GM13977 (cell line): ENCODE measurements around the gene OSCP1.

ENCODE experiments used
- DNase-seq: peaks from one replicate; pipeline ENCODE4 v3.0.0; 2012; ENCODE audit warnings: low spot score
- in situ Hi-C: fragments of 300-500 bp; cut with MboI; formaldehyde crosslinking; loops from one replicate; pipeline ENCODE4 v1.12.0; 2022; ENCODE audit warnings: low sequenced_read_pairs, low pct_unique_long_range_greater_than_20kb, mixed read lengths, inconsistent platforms; ENCODE audit not compliant: unreplicated experiment
- TF ChIP-seq, protein P1 (sequence below): IDR thresholded peaks from 2 replicates; pipeline ENCODE4 v1.5.1; 2012; ENCODE audit warnings: mild to moderate bottlenecking, control low read depth; ENCODE audit not compliant: insufficient read depth; ENCODE audit errors: extremely low read depth, missing control alignments

OSCP1 gene

DNA sequence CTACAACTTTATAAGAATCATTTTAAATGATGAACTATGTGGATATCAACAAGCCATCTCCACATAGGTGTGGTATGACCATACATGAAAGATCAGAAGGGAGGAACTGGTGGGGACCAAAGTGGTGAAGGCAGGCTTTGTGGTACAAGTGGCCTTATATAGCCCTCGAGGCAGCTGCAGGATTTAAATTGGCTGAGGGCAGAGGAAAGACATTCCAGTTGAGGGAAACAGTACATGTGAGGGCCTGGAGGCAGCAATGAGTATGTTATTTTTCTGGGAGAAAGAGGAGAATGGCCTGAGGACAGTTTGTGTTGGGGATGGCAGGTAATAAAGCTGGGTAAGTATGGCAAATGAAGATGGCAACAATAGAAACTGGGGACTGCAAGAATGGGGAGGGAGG lies 17.1 kb downstream of the OSCP1 start:
- TF ChIP-seq, protein P1, sequence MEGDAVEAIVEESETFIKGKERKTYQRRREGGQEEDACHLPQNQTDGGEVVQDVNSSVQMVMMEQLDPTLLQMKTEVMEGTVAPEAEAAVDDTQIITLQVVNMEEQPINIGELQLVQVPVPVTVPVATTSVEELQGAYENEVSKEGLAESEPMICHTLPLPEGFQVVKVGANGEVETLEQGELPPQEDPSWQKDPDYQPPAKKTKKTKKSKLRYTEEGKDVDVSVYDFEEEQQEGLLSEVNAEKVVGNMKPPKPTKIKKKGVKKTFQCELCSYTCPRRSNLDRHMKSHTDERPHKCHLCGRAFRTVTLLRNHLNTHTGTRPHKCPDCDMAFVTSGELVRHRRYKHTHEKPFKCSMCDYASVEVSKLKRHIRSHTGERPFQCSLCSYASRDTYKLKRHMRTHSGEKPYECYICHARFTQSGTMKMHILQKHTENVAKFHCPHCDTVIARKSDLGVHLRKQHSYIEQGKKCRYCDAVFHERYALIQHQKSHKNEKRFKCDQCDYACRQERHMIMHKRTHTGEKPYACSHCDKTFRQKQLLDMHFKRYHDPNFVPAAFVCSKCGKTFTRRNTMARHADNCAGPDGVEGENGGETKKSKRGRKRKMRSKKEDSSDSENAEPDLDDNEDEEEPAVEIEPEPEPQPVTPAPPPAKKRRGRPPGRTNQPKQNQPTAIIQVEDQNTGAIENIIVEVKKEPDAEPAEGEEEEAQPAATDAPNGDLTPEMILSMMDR: no peak
- no peak for DNase-seq
- in situ Hi-C loops: no loop called here

DNA sequence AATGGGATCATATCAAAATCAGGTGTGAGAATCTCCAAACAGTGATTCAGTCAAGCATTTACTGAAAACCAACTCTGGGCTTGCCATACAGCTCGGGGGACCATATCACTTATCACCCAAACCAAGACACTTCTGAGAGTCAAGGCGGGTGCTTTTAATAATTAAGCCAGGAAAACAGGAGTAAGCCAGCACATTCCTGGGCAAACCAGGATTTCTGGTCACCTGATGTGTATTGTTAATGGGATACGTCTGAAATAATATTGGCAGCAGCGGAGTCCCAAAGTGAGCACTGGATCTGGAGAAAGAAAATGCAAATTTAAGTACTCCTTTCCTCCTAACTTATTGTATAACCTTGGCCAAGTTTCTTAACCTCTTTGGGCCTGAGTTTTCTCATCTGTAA lies 17.6 kb downstream of the OSCP1 start:
- DNase-seq: no peak
- in situ Hi-C loops: no loop called here
- TF ChIP-seq, protein P1: no peak

DNA sequence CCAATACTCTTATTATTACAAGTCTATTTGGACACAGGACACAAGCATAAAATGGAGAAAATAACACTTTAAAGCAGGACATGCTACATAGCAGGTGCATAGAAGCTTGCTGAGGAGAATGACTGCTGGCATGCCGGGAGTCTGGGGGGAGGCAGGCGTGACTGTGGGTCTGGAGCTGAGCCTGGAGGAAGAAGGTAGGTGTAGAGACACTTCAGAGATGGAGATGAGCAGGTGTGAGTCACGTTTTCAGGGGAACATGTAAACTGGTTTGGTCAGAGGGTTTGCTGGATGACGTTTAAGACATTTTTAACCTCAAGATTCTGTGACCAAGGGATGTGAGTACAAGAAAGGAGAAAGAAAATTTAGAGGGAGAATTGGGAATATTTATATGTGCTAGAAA lies 24.5 kb downstream of the OSCP1 start:
- TF ChIP-seq, protein P1: no peak
- DNase-seq: no peak
- in situ Hi-C loops: no loop called here

DNA sequence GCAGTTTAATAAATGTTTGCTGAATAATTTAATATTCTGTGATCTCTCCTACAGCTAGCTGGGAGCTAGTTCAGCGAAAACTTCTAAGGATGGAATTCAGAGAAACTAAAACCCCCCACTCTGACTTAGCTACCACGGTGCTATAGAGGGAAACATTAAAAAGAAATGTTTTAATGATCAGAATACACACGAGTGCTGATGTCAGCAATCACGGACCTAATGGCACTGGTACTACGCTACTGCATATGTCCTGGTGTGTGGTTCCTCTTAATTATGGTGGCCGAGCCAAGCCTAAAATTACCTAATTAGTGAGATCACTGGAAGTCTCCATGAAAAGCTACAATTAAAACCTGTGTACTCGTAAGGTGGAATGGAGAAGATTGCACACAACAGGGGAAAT lies 28.6 kb downstream of the OSCP1 start:
- no peak for DNase-seq
- in situ Hi-C loops: loop anchor here (25.0 kb wide), 1 partner anchor 284 kb away; the partner anchor contains the start of genes COL8A2 and TRAPPC3
- TF ChIP-seq, protein P1: no peak

DNA sequence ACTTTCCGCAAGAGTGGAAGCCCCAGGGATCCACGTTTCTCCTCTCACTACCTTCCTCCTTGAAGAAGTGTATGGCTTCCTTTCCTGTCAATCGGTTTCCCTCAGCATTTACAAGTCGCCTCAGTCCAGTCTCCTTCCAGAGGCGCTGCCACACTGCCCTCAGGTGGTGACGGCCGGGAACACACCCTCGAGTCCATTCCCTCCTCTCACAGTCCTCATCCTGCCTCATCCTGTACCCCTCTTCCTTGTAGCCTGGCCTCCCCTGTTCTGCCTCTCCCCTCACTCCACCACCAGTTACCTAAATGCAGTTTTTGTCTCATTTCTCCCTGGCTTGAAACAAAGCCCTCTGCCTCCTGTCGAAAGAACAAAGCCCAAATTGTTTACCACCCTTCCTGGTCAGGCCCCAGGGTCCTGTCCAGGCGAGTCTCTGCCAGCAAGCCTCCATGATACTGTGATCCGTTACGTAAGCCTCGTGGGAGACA lies 29.4 kb downstream of the OSCP1 start:
- in situ Hi-C loops: loop anchor here (25.0 kb wide), 1 partner anchor 284 kb away; the partner anchor contains the start of genes COL8A2 and TRAPPC3
- peak; percentile 76 for DNase-seq
- TF ChIP-seq, protein P1: peak; percentile 96

DNA sequence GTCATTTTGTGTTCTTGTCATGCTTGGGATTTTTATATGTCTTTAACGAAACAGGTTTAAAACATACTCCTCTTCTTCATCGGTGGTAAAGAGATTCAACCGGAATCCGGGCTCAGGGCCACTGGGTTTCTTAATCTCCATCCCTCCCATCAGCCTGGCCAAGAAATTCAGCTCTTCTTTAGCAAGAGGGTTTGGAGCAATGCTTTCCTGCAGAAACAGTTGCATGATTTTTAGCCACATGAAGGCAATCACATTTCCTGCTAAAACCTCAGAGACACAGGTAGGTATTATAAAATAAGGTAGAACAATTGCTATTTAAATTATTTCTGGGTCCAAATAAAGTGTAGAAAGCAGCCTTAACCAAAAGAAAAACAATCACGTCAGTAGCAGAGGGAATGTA lies 29.8 kb downstream of the OSCP1 start:
- TF ChIP-seq, protein P1: no peak
- DNase-seq: no peak
- in situ Hi-C loops: loop anchor here (25.0 kb wide), 1 partner anchor 283 kb away; the partner anchor contains the start of genes COL8A2 and TRAPPC3
